HG02943 (cell line): ENCODE results near the gene CDH8.

ENCODE experiments used
- ATAC-seq: cut with Tn5 transposase; IDR thresholded peaks from one replicate; pipeline ENCODE4 v1.9.1; 2021; ENCODE audit warnings: mild to moderate bottlenecking, low read depth, moderate library complexity; ENCODE audit not compliant: unreplicated experiment

CDH8 gene

GRCh38 chr16:62034231-62035114 is 1.8 kb downstream of the CDH8 start:
- ATAC-seq: no peak

GRCh38 chr16:62033065-62033464 is 3.2 kb downstream of the CDH8 start:
- no peak for ATAC-seq

GRCh38 chr16:62029947-62030346 is 6.3 kb downstream of the CDH8 start:
- ATAC-seq: no peak

- ATAC-seq: no peak
Measured at GRCh38 chr16:62022688-62023087, 13.6 kb downstream of the CDH8 start.

GRCh38 chr16:62021161-62021581 is 15.1 kb downstream of the CDH8 start:
- ATAC-seq: no peak

- no peak for ATAC-seq
Measured at GRCh38 chr16:62020681-62021080, 15.6 kb downstream of the CDH8 start.

- no peak for ATAC-seq
Measured at GRCh38 chr16:62019851-62020250, 16.4 kb downstream of the CDH8 start.

GRCh38 chr16:62018301-62019060 is 17.8 kb downstream of the CDH8 start:
- no peak for ATAC-seq

GRCh38 chr16:62014319-62014923 is 21.8 kb downstream of the CDH8 start:
- ATAC-seq: no peak

GRCh38 chr16:62010186-62010585 is 26.1 kb downstream of the CDH8 start:
- no peak for ATAC-seq

GRCh38 chr16:61998460-61998859 is 37.8 kb downstream of the CDH8 start:
- ATAC-seq: no peak

- ATAC-seq: no peak
Measured at GRCh38 chr16:61993108-61993507, 43.1 kb downstream of the CDH8 start.

GRCh38 chr16:61987474-61988012 is 48.7 kb downstream of the CDH8 start:
- ATAC-seq: no peak

- no peak for ATAC-seq
Measured at GRCh38 chr16:61969077-61969382, 67.2 kb downstream of the CDH8 start.

- ATAC-seq: no peak
Measured at GRCh38 chr16:61968242-61969076, 67.8 kb downstream of the CDH8 start.

GRCh38 chr16:61957075-61957855 is 79.0 kb downstream of the CDH8 start:
- ATAC-seq: no peak

GRCh38 chr16:61952841-61953240 is 83.4 kb downstream of the CDH8 start:
- no peak for ATAC-seq

- ATAC-seq: no peak
Measured at GRCh38 chr16:61948414-61948813, 87.8 kb downstream of the CDH8 start.

GRCh38 chr16:61946019-61946418 is 90.2 kb downstream of the CDH8 start:
- ATAC-seq: no peak

GRCh38 chr16:61945511-61945910 is 90.7 kb downstream of the CDH8 start:
- ATAC-seq: no peak
